IMR-90 (cell line): ENCODE results near the gene B3GALT6. TPM values are rescaled to one million over a fixed set of nuclear protein-coding genes. Genes with fewer than 3 reads are reported as not detected.
"Not testable (repeated sequence)": the region's sequence is repeated elsewhere in the genome, so short reads cannot be mapped to it uniquely, and the experiment has no call there.

Experiments used
- ATAC-seq: fragments of 200-7000 bp; cut with Tn5 transposase; 2 replicates; pipeline ENCODE4 v1.9.1; 2020; ENCODE audit warnings: low read depth, mild to moderate bottlenecking, moderate library complexity
- BruUV-seq: library from RNA; stranded (reverse); fragments of 400-500 nt; replicated peaks from 2 replicates; lab custom pipeline; 2021; lab: Mats Ljungman, UMichigan
- CTCF ChIA-PET: fragments of 300-600 bp; formaldehyde crosslinking; extraction: SDS; loops from one replicate; lab custom pipeline; 2021; ENCODE audit warnings: antibody characterized with exemption; lab: Yijun Ruan, JAX
- POLR2A ChIA-PET: fragments of 300-600 bp; sonication (Branson Sonifier 250); formaldehyde crosslinking; loops from one replicate; lab custom pipeline; 2022; ENCODE audit warnings: antibody characterized with exemption; ENCODE audit not compliant: unreplicated experiment; lab: Charles Lee
- DNase-seq: peaks from one replicate; pipeline ENCODE4 v3.0.0; 2013
- H2AFZ ChIP-seq: replicated peaks from 2 replicates; pipeline ENCODE3; 2013; ENCODE audit warnings: low read length, mild to moderate bottlenecking; ENCODE audit not compliant: poor library complexity
- H2AK5ac ChIP-seq: 2 replicates; pipeline ENCODE4 v1.6.1; 2013; ENCODE audit warnings: low read depth, low read length, inconsistent platforms
- H2AK9ac ChIP-seq: replicated peaks from 2 replicates; pipeline ENCODE3; 2013; ENCODE audit warnings: mild to moderate bottlenecking, low read depth, low read length, moderate library complexity; ENCODE audit not compliant: poor library complexity
- H2BK120ac ChIP-seq: 2 replicates; pipeline ENCODE4 v1.6.1; 2013; ENCODE audit warnings: low read depth, low read length, inconsistent platforms
- H2BK15ac ChIP-seq: 3 replicates; pipeline ENCODE4 v1.6.1; 2013; ENCODE audit warnings: low read depth, low read length, inconsistent platforms
- H2BK20ac ChIP-seq: 2 replicates; pipeline ENCODE4 v1.6.1; 2013; ENCODE audit warnings: low read depth, mild to moderate bottlenecking, inconsistent platforms, low read length, moderate library complexity
- H2BK5ac ChIP-seq: 2 replicates; pipeline ENCODE4 v1.6.1; 2013; ENCODE audit warnings: mild to moderate bottlenecking, low read depth, low read length, inconsistent platforms; ENCODE audit not compliant: poor library complexity, severe bottlenecking
- H3K14ac ChIP-seq: replicated peaks from 2 replicates; pipeline ENCODE4 v1.6.1; 2013; ENCODE audit warnings: low read depth, low read length, inconsistent platforms
- H3K18ac ChIP-seq: 2 replicates; pipeline ENCODE4 v1.6.1; 2013; ENCODE audit warnings: low read depth, low read length, control low read depth
- H3K23ac ChIP-seq: 2 replicates; pipeline ENCODE4 v1.6.1; 2013; ENCODE audit warnings: low read depth, low read length, inconsistent platforms
- H3K27ac ChIP-seq: 2 replicates; pipeline ENCODE4 v1.5.1; 2013; ENCODE audit warnings: mild to moderate bottlenecking, control low read depth, low read length; ENCODE audit not compliant: insufficient read depth
- H3K27me3 ChIP-seq: 2 replicates; pipeline ENCODE4 v1.6.1; 2013; ENCODE audit warnings: low read length; ENCODE audit not compliant: control insufficient read depth, insufficient read depth
- H3K36me3 ChIP-seq: 2 replicates; pipeline ENCODE4 v1.6.1; 2013; ENCODE audit warnings: low read length, mixed read lengths; ENCODE audit not compliant: control insufficient read depth, insufficient read depth
- H3K4ac ChIP-seq: 2 replicates; pipeline ENCODE4 v1.6.1; 2013; ENCODE audit warnings: low read depth, low read length, inconsistent platforms
- H3K4me1 ChIP-seq: 2 replicates; pipeline ENCODE4 v1.6.1; 2013; ENCODE audit warnings: low read length, mixed read lengths; ENCODE audit not compliant: control insufficient read depth, insufficient read depth
- H3K4me2 ChIP-seq: 2 replicates; pipeline ENCODE4 v1.6.1; 2013; ENCODE audit warnings: low read depth, mild to moderate bottlenecking, control low read depth, low read length, moderate library complexity
- H3K4me3 ChIP-seq: 2 replicates; pipeline ENCODE4 v1.5.1; 2013; ENCODE audit warnings: low read depth, mild to moderate bottlenecking, control low read depth, low read length, moderate library complexity; ENCODE audit not compliant: insufficient read depth
- H3K56ac ChIP-seq: 2 replicates; pipeline ENCODE4 v1.6.1; 2013; ENCODE audit warnings: low read length, inconsistent platforms; ENCODE audit not compliant: insufficient read depth; ENCODE audit errors: extremely low read depth
- H3K79me1 ChIP-seq, 2 experiments: 2 replicates each; pipeline ENCODE4 v1.6.1; 2013; ENCODE audit warnings: low read length in 2 of 2, inconsistent platforms in 1 of 2, low read depth in 1 of 2
- H3K9ac ChIP-seq: 2 replicates; pipeline ENCODE4 v1.6.1; 2013; ENCODE audit warnings: low read depth, low read length, control low read depth
- H3K9me1 ChIP-seq: 2 replicates; pipeline ENCODE4 v1.6.1; 2013; ENCODE audit warnings: low read length, inconsistent platforms; ENCODE audit not compliant: insufficient read depth
- H3K9me3 ChIP-seq: 2 replicates; pipeline ENCODE4 v1.6.1; 2013; ENCODE audit warnings: low read length; ENCODE audit not compliant: control insufficient read depth, insufficient read depth
- H4K20me1 ChIP-seq: 2 replicates; pipeline ENCODE4 v1.6.1; 2013; ENCODE audit warnings: low read length, inconsistent platforms; ENCODE audit not compliant: insufficient read depth
- H4K5ac ChIP-seq: 2 replicates; pipeline ENCODE4 v1.6.1; 2013; ENCODE audit warnings: mild to moderate bottlenecking, low read depth, low read length, control low read depth
- H4K8ac ChIP-seq, 2 experiments: 2 replicates each; pipeline ENCODE4 v1.6.1; 2013; ENCODE audit warnings: low read depth in 2 of 2, low read length in 2 of 2, control low read depth in 1 of 2, inconsistent platforms in 1 of 2
- H4K91ac ChIP-seq: 2 replicates; pipeline ENCODE4 v1.6.1; 2013; ENCODE audit warnings: low read depth, low read length, inconsistent platforms; ENCODE audit not compliant: insufficient read depth
- CEBPB ChIP-seq: IDR thresholded peaks from 2 replicates; pipeline ENCODE4 v1.6.1; 2012; ENCODE audit warnings: low read depth, low read length, improper control_type of control experiment
- WGBS, 2 experiments: methylation state at CpG; one replicate each; pipeline versions ENCODE4 v1.1.5 to v1.1.7; 2013; ENCODE audit warnings: missing lambda C conversion rate in 2 of 2; ENCODE audit not compliant: insufficient read length in 1 of 2; ENCODE audit errors: extremely low coverage in 2 of 2; 5-methylcytosine and 5-hydroxymethylcytosine counted together
- dilution Hi-C: fragments of 300-500 bp; cut with HindIII; formaldehyde crosslinking; loops from one replicate; pipeline ENCODE4 v1.14.3; 2018; ENCODE audit warnings: low sequenced_read_pairs; ENCODE audit not compliant: unreplicated experiment
- in situ Hi-C: fragments of 300-500 bp; cut with MboI; formaldehyde crosslinking; loops from 3 replicates; pipeline ENCODE4 v1.14.3; 2019; ENCODE audit warnings: low sequenced_read_pairs, inconsistent platforms, mixed read lengths
- intact Hi-C: fragments of 100-400 bp; cut with micrococcal nuclease; formaldehyde crosslinking; loops from 2 replicates; pipeline ENCODE4 v1.10.0; 2022
- polyA plus RNA-seq, 3 experiments: library from polyadenylated mRNA; depleted of rRNA; stranded (reverse); fragments of >200 nt; gene quantifications; 2 replicates each; pipeline ENCODE4 v1.2.3, GENCODE V29; 2012; ENCODE audit warnings: low replicate concordance in 1 of 3
- total RNA-seq: library from RNA; depleted of rRNA; stranded (reverse); fragments of >200 nt; gene quantifications from 2 replicates; pipeline ENCODE4 v1.2.3, GENCODE V29; 2012

Gene B3GALT6
- total and polyA plus RNA-seq, 2 of the 4 experiments (the other 2 are of a cell fraction) = 12.2 to 23.0 TPM

DNA sequence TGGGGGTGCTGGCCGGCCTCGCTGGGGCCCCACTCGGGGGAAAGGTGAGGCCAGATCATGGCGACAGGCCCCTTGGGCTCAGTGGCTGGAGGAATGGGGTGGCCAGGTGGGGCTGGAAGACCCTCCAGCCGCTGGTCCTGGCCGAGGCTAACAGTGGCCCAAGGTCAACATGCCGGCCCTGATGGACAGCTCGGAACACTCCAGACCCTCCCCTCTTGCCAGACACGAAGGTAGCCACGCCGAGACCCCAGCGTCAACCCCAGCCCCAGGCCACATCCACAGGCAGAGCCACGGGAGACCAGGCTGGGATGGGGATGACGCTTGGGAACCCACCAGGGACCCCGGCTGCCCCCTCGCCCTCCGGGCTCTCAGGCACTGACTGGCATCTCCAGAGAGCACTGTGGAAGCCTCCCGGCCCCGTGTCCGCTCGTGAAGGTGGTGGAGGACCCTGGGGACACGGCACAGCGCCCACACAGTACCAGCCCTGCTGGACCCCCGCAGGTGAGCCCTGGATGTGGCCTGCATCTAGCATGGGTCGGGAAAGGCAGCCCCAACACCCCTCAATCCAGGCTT lies 15.4 kb downstream of the B3GALT6 start:
- H3K79me1 ChIP-seq = peaks cover 0 to under 1% of the 10 kb centered on the region in 2 experiments; a peak in 1 of 4 replicates
- no peak overlapping the region for H3K4me2 ChIP-seq
- no peak overlapping the region for H2BK20ac ChIP-seq
- no CpG with 5 or more reads among the region's 25 CpGs for WGBS, 2 experiments
- intact Hi-C loops = no loop called here
- dilution Hi-C loops = no loop called here
- H4K5ac ChIP-seq = no peak overlapping the region
- H3K27me3 ChIP-seq = no peaks in the 10 kb centered on the region
- peaks cover 13% of the 10 kb centered on the region for H3K4me1 ChIP-seq
- H3K23ac ChIP-seq = no peak overlapping the region
- H3K9ac ChIP-seq = no peak overlapping the region
- H3K18ac ChIP-seq = no peak overlapping the region
- BruUV-seq = no TSS peak
- no peak for TF ChIP-seq CEBPB
- H4K8ac ChIP-seq = no peak overlapping the region
- no peaks in the 10 kb centered on the region for H3K9me1 ChIP-seq
- no peak overlapping the region for H3K56ac ChIP-seq
- in situ Hi-C loops = no loop called here
- H2BK5ac ChIP-seq = no peak overlapping the region
- ChIA-PET CTCF (no interaction called here), POLR2A (no interaction called here)
- no peak overlapping the region for H4K91ac ChIP-seq
- peaks cover 12% of the 10 kb centered on the region; the same call in 1 of the 2 replicates for H3K36me3 ChIP-seq
- no peak overlapping the region for H3K27ac ChIP-seq
- no peaks in the 10 kb centered on the region; the same call in 1 of the 2 replicates for H4K20me1 ChIP-seq
- H2AK9ac ChIP-seq = no peak overlapping the region
- no peak overlapping the region for H2BK120ac ChIP-seq
- H3K4ac ChIP-seq = no peak overlapping the region
- no peak overlapping the region; the same call in 2 of the 3 replicates for H2BK15ac ChIP-seq
- no peak overlapping the region for H2AFZ ChIP-seq
- H3K9me3 ChIP-seq = no peaks in the 10 kb centered on the region
- H2AK5ac ChIP-seq = peak overlapping the region; percentile 3; the same call in 1 of the 2 replicates
- no peak overlapping the region for H3K4me3 ChIP-seq
- ATAC-seq (no peak), DNase-seq (no peak)
- H3K14ac ChIP-seq = no peak overlapping the region

DNA sequence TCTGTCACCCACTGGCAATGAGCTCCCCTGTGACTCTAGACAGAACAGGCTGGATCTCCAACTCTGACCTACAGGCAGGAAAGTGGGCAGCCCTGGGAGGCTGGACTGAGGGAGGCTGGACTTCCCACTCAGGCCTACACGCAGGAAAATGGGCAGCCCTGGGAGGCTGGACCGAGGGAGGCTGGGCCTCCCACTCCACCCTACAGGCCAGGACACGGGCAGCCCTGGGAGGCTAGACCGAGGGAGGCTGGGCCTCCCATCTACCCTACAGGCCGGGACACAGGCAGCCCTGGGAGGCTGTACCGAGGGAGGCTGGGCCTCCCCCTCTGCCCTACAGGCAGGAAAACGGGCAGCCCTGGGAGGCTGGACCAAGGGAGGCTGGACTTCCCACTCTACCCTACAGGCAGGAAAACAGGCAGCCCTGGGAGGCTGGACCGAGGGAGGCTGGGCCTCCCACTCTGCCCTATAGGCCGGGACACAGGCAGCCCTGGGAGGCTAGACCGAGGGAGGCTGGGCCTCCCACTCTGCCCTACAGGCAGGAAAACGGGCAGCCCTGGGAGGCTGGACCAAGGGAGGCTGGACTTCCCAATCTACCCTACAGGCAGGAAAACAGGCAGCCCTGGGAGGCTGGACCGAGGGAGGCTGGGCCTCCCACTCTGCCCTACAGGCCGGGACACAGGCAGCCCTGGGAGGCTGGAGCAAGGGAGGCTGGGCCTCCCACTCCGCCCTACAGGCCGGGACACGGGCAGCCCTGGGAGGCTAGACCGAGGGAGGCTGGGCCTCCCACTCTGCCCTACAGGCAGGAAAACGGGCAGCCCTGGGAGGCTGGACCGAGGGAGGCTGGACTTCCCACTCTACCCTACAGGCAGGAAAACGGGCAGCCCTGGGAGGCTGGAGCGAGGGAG lies 16.2 kb downstream of the B3GALT6 start:
- H3K14ac ChIP-seq, dilution Hi-C loops, H3K4me3 ChIP-seq, H4K5ac ChIP-seq, intact Hi-C loops, H2BK5ac ChIP-seq, H2AK9ac ChIP-seq, H3K4ac ChIP-seq, H4K20me1 ChIP-seq, H3K9me1 ChIP-seq, H3K27ac ChIP-seq, DNase-seq, H2BK20ac ChIP-seq, H3K23ac ChIP-seq, in situ Hi-C loops, BruUV-seq, H3K9ac ChIP-seq, H3K18ac ChIP-seq, H3K79me1 ChIP-seq, H2BK15ac ChIP-seq, H3K9me3 ChIP-seq, H2AFZ ChIP-seq, H2BK120ac ChIP-seq, CTCF ChIA-PET, H3K56ac ChIP-seq, POLR2A ChIA-PET, H3K27me3 ChIP-seq, H3K4me2 ChIP-seq, H4K91ac ChIP-seq, ATAC-seq, H4K8ac ChIP-seq: not testable (repeated sequence)
- Histone ChIP-seq H2AK5ac (0 out of 2 replicates have a peak overlapping the region, but pooled peaks have one; percentile 3), H3K4me1 (peaks cover 13% of the 10 kb centered on the region), H3K36me3 (peaks cover 18% of the 10 kb centered on the region)
- WGBS, 2 experiments = 100% methylated on average over 1 of the region's 21 CpGs; no CpG with 5 or more reads in 1 of the 2 experiments
